Sigmoid colon (tissue), 4 donors: ENCODE measurements around the gene SH2D5.

Experiments
- EP300 ChIP-seq, 4 donors: sonication (generic); formaldehyde crosslinking; IDR thresholded peaks; one replicate each; pipeline ENCODE4 v1.6.1; 2017; ENCODE audit warnings: antibody characterized with exemption in 4 of 4
- POLR2AphosphoS5 ChIP-seq, 4 donors: sonication (generic); formaldehyde crosslinking; IDR thresholded peaks; one replicate each; pipeline ENCODE4 v1.6.1; 2017; ENCODE audit warnings: antibody characterized with exemption in 4 of 4
- TF ChIP-seq, protein P1 (sequence below), 4 experiments: fragments of 450-650 bp in 3 of 4; fragments of 200-600 bp in 1 of 4; IDR thresholded peaks; one replicate each; pipeline ENCODE4 v1.5.1; 2016 to 2019; ENCODE audit warnings: antibody characterized with exemption in 4 of 4, mild to moderate bottlenecking in 3 of 4, moderate library complexity in 2 of 4

DNA sequence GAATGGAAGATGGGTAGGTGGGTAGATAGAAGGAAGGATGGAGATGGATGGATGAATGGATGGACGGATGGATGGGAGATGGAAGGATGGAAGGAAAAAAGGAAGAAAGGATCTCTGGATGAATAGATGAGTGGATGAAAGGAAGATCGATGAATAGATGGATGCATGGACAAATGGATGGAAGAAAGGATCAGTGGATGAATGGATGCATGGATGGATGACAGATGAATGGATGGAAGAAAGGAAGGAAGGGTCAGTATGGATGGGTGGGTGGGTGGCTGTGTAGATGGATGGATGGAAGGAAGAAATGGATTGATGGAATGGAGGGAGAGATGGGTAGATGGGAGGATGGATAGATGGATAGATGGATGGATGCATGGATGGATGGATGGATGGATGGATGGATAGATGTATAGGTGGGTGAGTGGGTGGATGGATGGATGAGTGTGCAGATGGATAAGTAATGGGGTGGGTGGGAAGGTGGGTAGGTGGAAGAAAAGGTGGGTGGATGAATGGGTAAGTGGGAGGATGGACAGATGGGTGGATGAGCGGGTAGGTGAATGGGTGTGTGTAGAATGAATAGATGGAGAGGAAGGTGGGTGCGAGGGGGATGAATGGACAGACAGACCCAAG lies 29.3 kb downstream of the SH2D5 start:
- TF ChIP-seq, protein P1, sequence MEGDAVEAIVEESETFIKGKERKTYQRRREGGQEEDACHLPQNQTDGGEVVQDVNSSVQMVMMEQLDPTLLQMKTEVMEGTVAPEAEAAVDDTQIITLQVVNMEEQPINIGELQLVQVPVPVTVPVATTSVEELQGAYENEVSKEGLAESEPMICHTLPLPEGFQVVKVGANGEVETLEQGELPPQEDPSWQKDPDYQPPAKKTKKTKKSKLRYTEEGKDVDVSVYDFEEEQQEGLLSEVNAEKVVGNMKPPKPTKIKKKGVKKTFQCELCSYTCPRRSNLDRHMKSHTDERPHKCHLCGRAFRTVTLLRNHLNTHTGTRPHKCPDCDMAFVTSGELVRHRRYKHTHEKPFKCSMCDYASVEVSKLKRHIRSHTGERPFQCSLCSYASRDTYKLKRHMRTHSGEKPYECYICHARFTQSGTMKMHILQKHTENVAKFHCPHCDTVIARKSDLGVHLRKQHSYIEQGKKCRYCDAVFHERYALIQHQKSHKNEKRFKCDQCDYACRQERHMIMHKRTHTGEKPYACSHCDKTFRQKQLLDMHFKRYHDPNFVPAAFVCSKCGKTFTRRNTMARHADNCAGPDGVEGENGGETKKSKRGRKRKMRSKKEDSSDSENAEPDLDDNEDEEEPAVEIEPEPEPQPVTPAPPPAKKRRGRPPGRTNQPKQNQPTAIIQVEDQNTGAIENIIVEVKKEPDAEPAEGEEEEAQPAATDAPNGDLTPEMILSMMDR (IDR thresholded peaks at IDR 0.05): no peak
- TF ChIP-seq EP300 (IDR thresholded peaks at IDR 0.05) (no peak), POLR2AphosphoS5 (IDR thresholded peaks at IDR 0.05) (no peak)
